K562 (cell line): ENCODE data around the gene HEBP1. TPM values are rescaled to one million over a fixed set of nuclear protein-coding genes. Genes with fewer than 3 reads are reported as not detected.

Source experiments
- ATAC-seq: fragments of 200-7000 bp; cut with Tn5 transposase; 3 replicates; pipeline ENCODE4 v1.9.1; 2020; ENCODE audit warnings: moderate library complexity
- BruUV-seq: library from RNA; stranded (reverse); fragments of 400-500 nt; replicated peaks from 2 replicates; lab custom pipeline; 2021; lab: Mats Ljungman, UMichigan
- CTCF ChIA-PET: fragments of 300-600 bp; formaldehyde crosslinking; extraction: SDS; loops from one replicate; lab custom pipeline; 2021; ENCODE audit warnings: low intra/inter-chr PET ratio; lab: Yijun Ruan, JAX
- POLR2A ChIA-PET: fragments of 300-600, 350-650 bp; sonication (Branson Sonifier 250); formaldehyde crosslinking; extraction: SDS; loops from one replicate; lab custom pipeline; 2021; ENCODE audit warnings: antibody characterized with exemption, inconsistent platforms; lab: Yijun Ruan, JAX
- DNase-seq, 4 experiments: peaks; one replicate each; pipeline versions ENCODE4 v3.0.0 to v3.0.0-alpha.2; 2011 to 2018; ENCODE audit warnings: low spot score in 3 of 4, mixed read lengths in 3 of 4; ENCODE audit errors: extremely low read depth in 1 of 4
- FAIRE-seq: peaks from 2 replicates; lab custom pipeline; 2011; peaks lifted over from hg19 to GRCh38; lab: Jason Lieb, UNC
- H2AFZ ChIP-seq: 2 replicates; pipeline ENCODE4 v1.6.0; 2011; ENCODE audit warnings: low read depth, low read length, control low read depth, inconsistent platforms
- H3K27ac ChIP-seq: fragments of 200-600 bp; 3 replicates; pipeline ENCODE4 v1.8.0; 2011; ENCODE audit warnings: low read depth, mild to moderate bottlenecking, control low read depth, inconsistent platforms, low read length, moderate library complexity, mixed read lengths; ENCODE audit errors: extremely low read depth
- H3K27me3 ChIP-seq, 2 experiments: fragments of 300-600 bp in 1 of 2; 2 replicates in 1 of 2; 3 replicates in 1 of 2; pipeline versions ENCODE4 v1.6.0 to v1.8.0; 2011; ENCODE audit warnings: inconsistent platforms in 2 of 2, low read length in 2 of 2, mild to moderate bottlenecking in 1 of 2, mixed read lengths in 1 of 2, moderate library complexity in 1 of 2; ENCODE audit not compliant: control insufficient read depth in 2 of 2, insufficient read depth in 2 of 2
- H3K36me3 ChIP-seq: fragments of 300-600 bp; 3 replicates; pipeline ENCODE4 v1.8.0; 2011; ENCODE audit warnings: mild to moderate bottlenecking, low read length, inconsistent platforms; ENCODE audit not compliant: control insufficient read depth, insufficient read depth
- H3K4me1 ChIP-seq, 2 experiments: fragments of 200-600 bp in 1 of 2; replicated peaks in 1 of 2; 2 replicates in 1 of 2; 3 replicates in 1 of 2; pipeline versions ENCODE4 v1.5.1 to v1.8.0; 2011; ENCODE audit warnings: inconsistent platforms in 2 of 2, low read length in 2 of 2, mild to moderate bottlenecking in 1 of 2, mixed read lengths in 1 of 2, moderate library complexity in 1 of 2; ENCODE audit not compliant: control insufficient read depth in 2 of 2, insufficient read depth in 2 of 2
- H3K4me2 ChIP-seq: 2 replicates; pipeline ENCODE4 v1.6.1; 2011; ENCODE audit warnings: low read length, control low read depth, inconsistent platforms, mixed read lengths; ENCODE audit not compliant: insufficient read depth
- H3K4me3 ChIP-seq: fragments of 200-600 bp; sonication (generic), shearing (Covaris generic); 2 replicates; pipeline ENCODE4 v1.5.1; 2016; ENCODE audit warnings: control low read depth, inconsistent platforms
- H3K79me2 ChIP-seq: fragments of 200-600 bp; 3 replicates; pipeline ENCODE4 v1.8.0; 2011; ENCODE audit warnings: low read length, inconsistent platforms; ENCODE audit not compliant: control insufficient read depth, insufficient read depth
- H3K9ac ChIP-seq, 2 experiments: 2 replicates each; pipeline versions ENCODE4 v1.6.0 to v1.6.1; 2011; ENCODE audit warnings: low read depth in 2 of 2, low read length in 2 of 2, control low read depth in 1 of 2, inconsistent platforms in 1 of 2, mild to moderate bottlenecking in 1 of 2, mixed read lengths in 1 of 2; ENCODE audit not compliant: insufficient read depth in 1 of 2
- H3K9me1 ChIP-seq: one replicate; pipeline ENCODE4 v1.6.0; 2011; ENCODE audit warnings: inconsistent platforms, mild to moderate bottlenecking, low read length, moderate library complexity; ENCODE audit not compliant: control insufficient read depth, insufficient read depth
- H3K9me3 ChIP-seq: replicated peaks from 2 replicates; pipeline ENCODE4 v1.5.1; 2011; ENCODE audit warnings: low read depth, low read length, inconsistent platforms; ENCODE audit not compliant: control insufficient read depth, insufficient read depth
- H4K20me1 ChIP-seq: replicated peaks from 2 replicates; pipeline ENCODE4 v1.6.1; 2011; ENCODE audit warnings: low read length, inconsistent platforms, mixed read lengths; ENCODE audit not compliant: control insufficient read depth, insufficient read depth
- ATF7 ChIP-seq: fragments of 450-650 bp; IDR thresholded peaks from 2 replicates; pipeline ENCODE4 v1.7.1; 2014; ENCODE audit warnings: mild to moderate bottlenecking, moderate library complexity
- CHD4 ChIP-seq: fragments of 200-600 bp; sonication (generic); IDR thresholded peaks from 3 replicates; pipeline ENCODE4 v1.6.1; 2012; ENCODE audit warnings: low read depth, mild to moderate bottlenecking, mixed read lengths, low read length, inconsistent platforms; ENCODE audit not compliant: insufficient read depth, insufficient replicate concordance, poor library complexity, severe bottlenecking
- CLOCK ChIP-seq: fragments of 250-450 bp; sonication (Bioruptor Pico); IDR thresholded peaks from 2 replicates; pipeline ENCODE4 v1.4.0; 2020; ENCODE audit warnings: mild to moderate bottlenecking, moderate library complexity, borderline replicate concordance
- DLX4 ChIP-seq: fragments of 250-450 bp; sonication (Bioruptor Pico); IDR thresholded peaks from 2 replicates; pipeline ENCODE4 v1.6.1; 2021; ENCODE audit warnings: mild to moderate bottlenecking
- WGBS: fragments of 100-300 bp; shearing (Covaris generic); methylation state at CpG from one replicate; pipeline ENCODE4 v1.1.6; 2016; ENCODE audit warnings: low coverage, mixed read lengths; ENCODE audit not compliant: insufficient coverage; ENCODE audit errors: missing lambda C conversion rate; 5-methylcytosine and 5-hydroxymethylcytosine counted together
- in situ Hi-C: fragments of 300-500 bp; cut with MboI; formaldehyde crosslinking; loops from 4 replicates; pipeline ENCODE4 v1.15.0; 2018; ENCODE audit warnings: inconsistent platforms, mixed read lengths
- intact Hi-C: fragments of 100-400 bp; cut with micrococcal nuclease; formaldehyde crosslinking; loops from 2 replicates; pipeline ENCODE4 v1.14.2; 2022
- polyA plus RNA-seq, 8 experiments: library from polyadenylated mRNA; depleted of rRNA in 4 of 8; stranded (reverse) in 5 of 8; unstranded in 3 of 8; fragments of >200 nt; fragmentation: Nextera tagmentation in 2 of 8; fragmentation: Illumina TruSeq in 1 of 8; extraction: Ambion mirVana in 2 of 8; extraction: Trizol in 1 of 8; gene quantifications; 2 replicates each; pipeline versions ENCODE4 v1.2.1 to v1.2.3, GENCODE V29; 2011 to 2014; ENCODE audit warnings: inconsistent platforms in 1 of 8, missing spikeins in 1 of 8
- total RNA-seq, 7 experiments: library from RNA; depleted of rRNA in 6 of 7; stranded (reverse); fragments of >200 nt in 6 of 7; fragmentation: Illumina TruSeq in 2 of 7; extraction: Trizol in 2 of 7; gene quantifications; 2 replicates each; pipeline versions ENCODE4 v1.2.1 to v1.2.3, GENCODE V29; 2011 to 2021; ENCODE audit warnings: low replicate concordance in 1 of 7

The HEBP1 gene
- total and polyA plus RNA-seq, 9 of the 15 experiments (the other 6 are each of a cell fraction or from before 2014, with no cell fraction given), result 1.1 to 10.1 (median 2.4) TPM

DNA sequence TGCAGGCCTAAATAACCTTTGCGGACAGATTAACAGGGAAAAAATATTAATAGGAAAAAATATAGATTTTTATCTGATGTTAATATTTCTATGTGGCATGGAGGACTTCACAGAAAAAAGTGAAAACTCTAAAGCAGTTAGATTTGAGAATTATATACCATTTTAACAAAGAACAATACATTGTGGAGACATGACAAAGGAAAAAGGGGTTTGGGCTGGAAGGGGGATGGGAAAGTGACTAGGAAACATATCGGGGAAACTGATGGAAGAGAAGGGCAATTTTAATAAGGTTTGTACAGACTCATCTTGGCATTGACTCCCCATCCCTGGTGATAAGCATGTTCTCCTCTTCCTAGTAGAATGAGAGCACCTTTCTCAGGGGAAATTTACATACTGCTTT lies 27.0 kb downstream of the HEBP1 start (continued):
- TF ChIP-seq CHD4 (no peak), ATF7 (no peak)

DNA sequence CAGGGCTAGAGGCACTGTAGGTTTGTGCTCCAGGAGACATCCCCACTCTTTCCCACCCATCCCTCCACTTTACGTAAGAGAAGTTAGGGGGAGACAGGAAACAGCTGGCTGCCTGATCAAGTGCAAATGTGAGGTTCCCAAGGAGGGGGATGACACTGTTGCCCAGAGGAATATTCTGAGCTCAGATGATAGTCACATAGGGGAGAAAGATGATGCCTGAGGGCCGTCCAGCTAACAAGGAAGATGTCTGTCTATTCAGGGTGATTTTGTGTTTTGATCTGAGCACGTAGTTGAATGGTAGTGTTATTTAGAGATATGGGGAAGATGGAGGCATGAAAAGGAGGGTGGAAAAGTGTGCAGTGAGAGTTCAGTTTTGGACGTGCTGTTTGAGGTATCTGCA lies 34.2 kb downstream of the HEBP1 start:
- no peak overlapping the region for H3K27ac ChIP-seq

More for the DNA sequence above, 34.2 kb downstream of the HEBP1 start:
- DNase-seq (no peak), ATAC-seq (no peak), FAIRE-seq (no peak)
- no peak overlapping the region for H3K4me3 ChIP-seq
- H3K9ac ChIP-seq, result no peak overlapping the region
- no TSS peak for BruUV-seq
- intact Hi-C loops (no loop called here), in situ Hi-C loops (no loop called here)
- WGBS, result 60% methylated on average over 3 of the region's 4 CpGs
- H4K20me1 ChIP-seq, result no peaks in the 10 kb centered on the region
- H3K36me3 ChIP-seq, result no peaks in the 10 kb centered on the region; the same call in 2 of the 3 replicates
- TF ChIP-seq DLX4 (CRISPR knock-in tag), result no peak
- no peak for TF ChIP-seq CLOCK
- TF ChIP-seq, all 486 proteins: peak for 0
- Histone ChIP-seq H3K79me2 (no peaks in the 10 kb centered on the region), H2AFZ (no peak overlapping the region), H3K4me2 (no peak overlapping the region), H3K27me3 (no peaks in the 10 kb centered on the region), H3K9me1 (no peaks in the 10 kb centered on the region), H3K4me1 (no peaks in the 10 kb centered on the region), H3K9me3 (no peaks in the 10 kb centered on the region)
- CTCF ChIA-PET, result no interaction called here
- POLR2A ChIA-PET, result no interaction called here
